GM12878 (cell line): Measurements from ENCODE around the gene RAB3IL1. TPM values are rescaled to one million over a fixed set of nuclear protein-coding genes. Genes with fewer than 3 reads are reported as not detected.

ENCODE experiments used
- ATAC-seq: fragments of 200-7000 bp; cut with Tn5 transposase; 3 replicates; pipeline ENCODE4 v1.9.1; 2020; ENCODE audit warnings: mild to moderate bottlenecking, moderate library complexity
- BruUV-seq: library from RNA; stranded (reverse); fragments of 400-500 nt; replicated peaks from 2 replicates; lab custom pipeline; 2021; lab: Mats Ljungman, UMichigan
- CTCF ChIA-PET: fragments of 300-600 bp; sonication (Branson Sonifier 250); formaldehyde crosslinking; extraction: SDS; loops from one replicate; lab custom pipeline; 2021; ENCODE audit warnings: inconsistent platforms; lab: Yijun Ruan, JAX
- POLR2A ChIA-PET: fragments of 350-600 bp; formaldehyde crosslinking; extraction: SDS; loops from one replicate; lab custom pipeline; 2021; ENCODE audit warnings: inconsistent platforms; lab: Charles Lee
- RAD21 ChIA-PET: fragments of 300-600 bp; sonication (Branson Sonifier 250); formaldehyde crosslinking; loops from one replicate; lab custom pipeline; 2023; ENCODE audit warnings: antibody characterized with exemption; ENCODE audit not compliant: unreplicated experiment; lab: Charles Lee
- SMC1A ChIA-PET: fragments of 300-600 bp; sonication (Branson Sonifier 250); formaldehyde crosslinking; loops from one replicate; lab custom pipeline; 2023; ENCODE audit not compliant: unreplicated experiment, uncharacterized antibody; lab: Charles Lee
- DNase-seq: peaks from one replicate; pipeline ENCODE4 v3.0.0-alpha.2; 2011; ENCODE audit warnings: low read depth, low spot score
- FAIRE-seq: peaks from 3 replicates; lab custom pipeline; 2011; peaks lifted over from hg19 to GRCh38; lab: Jason Lieb, UNC
- H2AFZ ChIP-seq: 2 replicates; pipeline ENCODE4 v1.6.0; 2011; ENCODE audit warnings: low read depth, low read length, control low read depth; ENCODE audit not compliant: control insufficient read depth
- H3K27ac ChIP-seq: 2 replicates; pipeline ENCODE4 v1.5.1; 2011; ENCODE audit warnings: control low read depth; ENCODE audit not compliant: control insufficient read depth, insufficient read depth
- H3K27me3 ChIP-seq, 2 experiments: replicated peaks in 1 of 2; 2 replicates each; pipeline versions ENCODE4 v1.6.0 to v1.6.1; 2011; ENCODE audit warnings: low read length in 1 of 2; ENCODE audit not compliant: control insufficient read depth in 2 of 2, insufficient read depth in 2 of 2
- H3K36me3 ChIP-seq, 2 experiments: 2 replicates each; pipeline ENCODE4 v1.5.1; 2011; ENCODE audit warnings: low read length in 1 of 2; ENCODE audit not compliant: control insufficient read depth in 2 of 2, insufficient read depth in 2 of 2
- H3K4me1 ChIP-seq: 2 replicates; pipeline ENCODE4 v1.6.1; 2011; ENCODE audit warnings: mild to moderate bottlenecking, low read length, moderate library complexity, mixed read lengths; ENCODE audit not compliant: control insufficient read depth, insufficient read depth
- H3K4me2 ChIP-seq: 2 replicates; pipeline ENCODE4 v1.6.0; 2011; ENCODE audit warnings: control low read depth; ENCODE audit not compliant: control insufficient read depth, insufficient read depth
- H3K4me3 ChIP-seq: fragments of 200-600 bp; sonication (generic); 2 replicates; pipeline ENCODE4 v1.5.1; 2016
- H3K79me2 ChIP-seq: 2 replicates; pipeline ENCODE4 v1.6.0; 2011; ENCODE audit warnings: low read length; ENCODE audit not compliant: control insufficient read depth, insufficient read depth
- H3K9ac ChIP-seq: 2 replicates; pipeline ENCODE4 v1.8.0; 2011; ENCODE audit warnings: low read length, control low read depth, mixed read lengths; ENCODE audit not compliant: control insufficient read depth, insufficient read depth
- H3K9me3 ChIP-seq: replicated peaks from 3 replicates; pipeline ENCODE4 v1.5.1; 2011; ENCODE audit warnings: mild to moderate bottlenecking, low read length; ENCODE audit not compliant: control insufficient read depth, insufficient read depth
- H4K20me1 ChIP-seq: 2 replicates; pipeline ENCODE4 v1.6.0; 2011; ENCODE audit not compliant: control insufficient read depth, insufficient read depth
- BMI1 ChIP-seq: fragments of 450-650 bp; IDR thresholded peaks from 2 replicates; pipeline ENCODE4 v1.6.1; 2016; ENCODE audit warnings: mild to moderate bottlenecking, moderate library complexity, borderline replicate concordance
- IKZF1 ChIP-seq: fragments of 450-650 bp; conservative IDR thresholded peaks from 2 replicates; pipeline ENCODE4 v1.6.1; 2017; ENCODE audit warnings: antibody characterized with exemption, mild to moderate bottlenecking
- MYB ChIP-seq: fragments of 150-350 bp; IDR thresholded peaks from 2 replicates; pipeline ENCODE4 v1.6.1; 2014; ENCODE audit warnings: mild to moderate bottlenecking, low read depth, low read length, borderline replicate concordance
- SUZ12 ChIP-seq: fragments of 200-600 bp; sonication (generic); IDR thresholded peaks from one replicate; pipeline ENCODE4 v1.6.1; 2018; ENCODE audit warnings: antibody characterized with exemption, mild to moderate bottlenecking; ENCODE audit not compliant: unreplicated experiment
- WGBS: methylation state at CpG from one replicate; pipeline ENCODE4 v1.1.6; 2016; ENCODE audit warnings: low lambda C conversion rate; ENCODE audit not compliant: insufficient replicate concordance, insufficient coverage; ENCODE audit errors: missing lambda C conversion rate; 5-methylcytosine and 5-hydroxymethylcytosine counted together
- in situ Hi-C: fragments of 300-500 bp; cut with MboI; formaldehyde crosslinking; loops from 9 replicates; pipeline ENCODE4 v1.14.3; 2018; ENCODE audit warnings: mixed read lengths
- intact Hi-C: fragments of 100-400 bp; cut with micrococcal nuclease; formaldehyde crosslinking; loops from one replicate; pipeline ENCODE4 v1.14.2; 2022; ENCODE audit not compliant: unreplicated experiment
- polyA plus RNA-seq, 11 experiments: library from polyadenylated mRNA; depleted of rRNA in 4 of 11; unstranded in 6 of 11; stranded (reverse) in 5 of 11; fragments of >200 nt; fragmentation: Nextera tagmentation in 4 of 11; fragmentation: Illumina TruSeq in 1 of 11; extraction: Ambion mirVana in 4 of 11; extraction: Trizol in 1 of 11; gene quantifications; 1 replicate in 1 of 11; 2 replicates in 10 of 11; pipeline versions ENCODE4 v1.2.1 to v1.2.3, GENCODE V29; 2011 to 2016; ENCODE audit warnings: inconsistent platforms in 2 of 11, missing spikeins in 2 of 11, low read depth in 1 of 11
- total RNA-seq, 4 experiments: library from RNA; depleted of rRNA in 3 of 4; stranded (reverse); fragments of >200 nt in 3 of 4; fragmentation: Illumina TruSeq in 1 of 4; extraction: Trizol in 1 of 4; gene quantifications; 2 replicates each; pipeline versions ENCODE4 v1.2.1 to v1.2.3, GENCODE V29; 2013 to 2021
- TF ChIP-seq, protein P1 (sequence below): fragments of 450-650 bp; IDR thresholded peaks from 2 replicates; pipeline ENCODE4 v1.6.1; 2017; ENCODE audit warnings: borderline replicate concordance
- TF ChIP-seq, protein P2 (sequence below): fragments of 150-350 bp; IDR thresholded peaks from 2 replicates; pipeline ENCODE4 v1.6.1; 2016; ENCODE audit warnings: low read depth, low read length
- TF ChIP-seq, protein P3 (sequence below): fragments of 450-650 bp; IDR thresholded peaks from 2 replicates; pipeline ENCODE4 v1.6.1; 2017; ENCODE audit warnings: mild to moderate bottlenecking, low read depth, inconsistent platforms; ENCODE audit not compliant: poor library complexity, severe bottlenecking
- TF ChIP-seq, protein P4 (sequence below): fragments of 450-650 bp; IDR thresholded peaks from 2 replicates; pipeline ENCODE4 v1.6.1; 2017; ENCODE audit warnings: low read depth, mild to moderate bottlenecking, moderate library complexity

Gene RAB3IL1
- total and polyA plus RNA-seq, 10 of the 15 experiments (the other 5 are each of a cell fraction or from before 2014, with no cell fraction given) = 0.04 TPM; not detected in 9

DNA sequence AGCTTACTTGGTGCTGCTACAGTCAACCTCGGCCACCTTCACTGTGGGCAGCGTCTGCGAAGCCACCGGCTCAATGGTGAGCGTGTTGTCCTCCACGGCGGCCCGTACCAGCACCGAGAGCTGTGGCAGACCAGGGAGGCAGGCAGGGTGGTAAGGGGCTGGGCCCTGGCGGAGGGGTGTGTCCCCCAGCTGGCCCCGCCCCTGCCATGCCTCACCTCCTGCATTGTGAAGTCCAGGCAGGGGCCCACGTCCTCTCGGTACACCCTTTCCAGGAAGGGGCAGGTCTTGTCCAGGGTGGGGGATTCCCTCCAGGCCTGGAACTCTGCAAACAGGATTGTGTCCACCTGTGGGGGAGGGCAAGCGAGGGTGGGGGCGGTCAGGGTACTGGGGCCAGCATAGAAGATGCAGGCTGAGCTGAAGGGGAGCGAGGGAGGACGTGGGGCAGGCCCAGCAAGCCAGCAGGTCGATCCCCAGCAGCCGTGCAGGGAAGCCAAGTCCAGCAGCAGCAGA is 12.8 kb downstream of the RAB3IL1 start:
- RAD21 ChIA-PET = interaction anchor here (1.3 kb wide), 2 partner anchors 178 to 203 kb away, joined by 4 read pairs; no protein-coding TSS in a partner anchor
- no peaks in the 10 kb centered on the region for H3K36me3 ChIP-seq
- SMC1A ChIA-PET = interaction anchor here (1.2 to 11.0 kb wide), 2 partner anchors 104 to 179 kb away, joined by 3 to 168 read pairs; no protein-coding TSS in a partner anchor
- BruUV-seq = no TSS peak
- no peak overlapping the region for H2AFZ ChIP-seq
- peak; percentile 64 for ATAC-seq
- TF ChIP-seq BMI1 (no peak), SUZ12 (no peak), IKZF1 (no peak), MYB (no peak)
- TF ChIP-seq, protein P1, sequence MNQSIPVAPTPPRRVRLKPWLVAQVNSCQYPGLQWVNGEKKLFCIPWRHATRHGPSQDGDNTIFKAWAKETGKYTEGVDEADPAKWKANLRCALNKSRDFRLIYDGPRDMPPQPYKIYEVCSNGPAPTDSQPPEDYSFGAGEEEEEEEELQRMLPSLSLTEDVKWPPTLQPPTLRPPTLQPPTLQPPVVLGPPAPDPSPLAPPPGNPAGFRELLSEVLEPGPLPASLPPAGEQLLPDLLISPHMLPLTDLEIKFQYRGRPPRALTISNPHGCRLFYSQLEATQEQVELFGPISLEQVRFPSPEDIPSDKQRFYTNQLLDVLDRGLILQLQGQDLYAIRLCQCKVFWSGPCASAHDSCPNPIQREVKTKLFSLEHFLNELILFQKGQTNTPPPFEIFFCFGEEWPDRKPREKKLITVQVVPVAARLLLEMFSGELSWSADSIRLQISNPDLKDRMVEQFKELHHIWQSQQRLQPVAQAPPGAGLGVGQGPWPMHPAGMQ = no peak
- TF ChIP-seq, protein P2, sequence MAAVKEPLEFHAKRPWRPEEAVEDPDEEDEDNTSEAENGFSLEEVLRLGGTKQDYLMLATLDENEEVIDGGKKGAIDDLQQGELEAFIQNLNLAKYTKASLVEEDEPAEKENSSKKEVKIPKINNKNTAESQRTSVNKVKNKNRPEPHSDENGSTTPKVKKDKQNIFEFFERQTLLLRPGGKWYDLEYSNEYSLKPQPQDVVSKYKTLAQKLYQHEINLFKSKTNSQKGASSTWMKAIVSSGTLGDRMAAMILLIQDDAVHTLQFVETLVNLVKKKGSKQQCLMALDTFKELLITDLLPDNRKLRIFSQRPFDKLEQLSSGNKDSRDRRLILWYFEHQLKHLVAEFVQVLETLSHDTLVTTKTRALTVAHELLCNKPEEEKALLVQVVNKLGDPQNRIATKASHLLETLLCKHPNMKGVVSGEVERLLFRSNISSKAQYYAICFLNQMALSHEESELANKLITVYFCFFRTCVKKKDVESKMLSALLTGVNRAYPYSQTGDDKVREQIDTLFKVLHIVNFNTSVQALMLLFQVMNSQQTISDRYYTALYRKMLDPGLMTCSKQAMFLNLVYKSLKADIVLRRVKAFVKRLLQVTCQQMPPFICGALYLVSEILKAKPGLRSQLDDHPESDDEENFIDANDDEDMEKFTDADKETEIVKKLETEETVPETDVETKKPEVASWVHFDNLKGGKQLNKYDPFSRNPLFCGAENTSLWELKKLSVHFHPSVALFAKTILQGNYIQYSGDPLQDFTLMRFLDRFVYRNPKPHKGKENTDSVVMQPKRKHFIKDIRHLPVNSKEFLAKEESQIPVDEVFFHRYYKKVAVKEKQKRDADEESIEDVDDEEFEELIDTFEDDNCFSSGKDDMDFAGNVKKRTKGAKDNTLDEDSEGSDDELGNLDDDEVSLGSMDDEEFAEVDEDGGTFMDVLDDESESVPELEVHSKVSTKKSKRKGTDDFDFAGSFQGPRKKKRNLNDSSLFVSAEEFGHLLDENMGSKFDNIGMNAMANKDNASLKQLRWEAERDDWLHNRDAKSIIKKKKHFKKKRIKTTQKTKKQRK = no peak
- TF ChIP-seq, protein P3, sequence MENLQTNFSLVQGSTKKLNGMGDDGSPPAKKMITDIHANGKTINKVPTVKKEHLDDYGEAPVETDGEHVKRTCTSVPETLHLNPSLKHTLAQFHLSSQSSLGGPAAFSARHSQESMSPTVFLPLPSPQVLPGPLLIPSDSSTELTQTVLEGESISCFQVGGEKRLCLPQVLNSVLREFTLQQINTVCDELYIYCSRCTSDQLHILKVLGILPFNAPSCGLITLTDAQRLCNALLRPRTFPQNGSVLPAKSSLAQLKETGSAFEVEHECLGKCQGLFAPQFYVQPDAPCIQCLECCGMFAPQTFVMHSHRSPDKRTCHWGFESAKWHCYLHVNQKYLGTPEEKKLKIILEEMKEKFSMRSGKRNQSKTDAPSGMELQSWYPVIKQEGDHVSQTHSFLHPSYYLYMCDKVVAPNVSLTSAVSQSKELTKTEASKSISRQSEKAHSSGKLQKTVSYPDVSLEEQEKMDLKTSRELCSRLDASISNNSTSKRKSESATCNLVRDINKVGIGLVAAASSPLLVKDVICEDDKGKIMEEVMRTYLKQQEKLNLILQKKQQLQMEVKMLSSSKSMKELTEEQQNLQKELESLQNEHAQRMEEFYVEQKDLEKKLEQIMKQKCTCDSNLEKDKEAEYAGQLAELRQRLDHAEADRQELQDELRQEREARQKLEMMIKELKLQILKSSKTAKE = no peak
- TF ChIP-seq, protein P4, sequence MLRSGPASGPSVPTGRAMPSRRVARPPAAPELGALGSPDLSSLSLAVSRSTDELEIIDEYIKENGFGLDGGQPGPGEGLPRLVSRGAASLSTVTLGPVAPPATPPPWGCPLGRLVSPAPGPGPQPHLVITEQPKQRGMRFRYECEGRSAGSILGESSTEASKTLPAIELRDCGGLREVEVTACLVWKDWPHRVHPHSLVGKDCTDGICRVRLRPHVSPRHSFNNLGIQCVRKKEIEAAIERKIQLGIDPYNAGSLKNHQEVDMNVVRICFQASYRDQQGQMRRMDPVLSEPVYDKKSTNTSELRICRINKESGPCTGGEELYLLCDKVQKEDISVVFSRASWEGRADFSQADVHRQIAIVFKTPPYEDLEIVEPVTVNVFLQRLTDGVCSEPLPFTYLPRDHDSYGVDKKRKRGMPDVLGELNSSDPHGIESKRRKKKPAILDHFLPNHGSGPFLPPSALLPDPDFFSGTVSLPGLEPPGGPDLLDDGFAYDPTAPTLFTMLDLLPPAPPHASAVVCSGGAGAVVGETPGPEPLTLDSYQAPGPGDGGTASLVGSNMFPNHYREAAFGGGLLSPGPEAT = no peak
- TF ChIP-seq, all 136 proteins: peak for 0
- ChIA-PET CTCF (interaction anchor here (0.8 to 11.4 kb wide), 4 partner anchors 26 to 175 kb away, joined by 3 to 321 read pairs (median 4); no protein-coding TSS in a partner anchor), POLR2A (no interaction called here)
- peaks cover 0 to 1% of the 10 kb centered on the region in 2 experiments; a peak in 1 of 4 replicates for H3K27me3 ChIP-seq
- no peak overlapping the region for H3K4me3 ChIP-seq
- no peaks in the 10 kb centered on the region for H4K20me1 ChIP-seq
- FAIRE-seq (no peak), DNase-seq (no peak)
- no peaks in the 10 kb centered on the region for H3K9me3 ChIP-seq
- in situ Hi-C loops = no loop called here
- intact Hi-C loops = no loop called here
- H3K9ac ChIP-seq = no peak overlapping the region
- H3K4me1 ChIP-seq = no peaks in the 10 kb centered on the region
- no peaks in the 10 kb centered on the region for H3K79me2 ChIP-seq
- H3K27ac ChIP-seq = no peak overlapping the region
- 39% methylated on average over 19 of the region's 19 CpGs for WGBS
- H3K4me2 ChIP-seq = no peak overlapping the region
